CD8-positive, alpha-beta memory T cell (primary cell): ENCODE data around the gene MTA3. TPM values are rescaled to one million over a fixed set of nuclear protein-coding genes. Genes with fewer than 3 reads are reported as not detected.

Experiments used
- CTCF ChIA-PET: fragments of 350-600 bp; sonication (Branson Sonifier 250); formaldehyde crosslinking; loops from one replicate; lab custom pipeline; 2021; ENCODE audit warnings: antibody characterized with exemption; lab: Charles Lee
- POLR2A ChIA-PET: fragments of 350-600 bp; sonication (Branson Sonifier 250); formaldehyde crosslinking; loops from one replicate; lab custom pipeline; 2021; ENCODE audit warnings: antibody characterized with exemption; lab: Charles Lee
- DNase-seq, 5 donors: peaks; one replicate each; pipeline versions ENCODE4 v3.0.0 to v3.0.0-alpha.2; 2020 to 2022; ENCODE audit warnings: mixed read lengths in 1 of 5
- H3K27ac ChIP-seq: one replicate; pipeline ENCODE4 v1.7.0; 2013; ENCODE audit warnings: low read depth, mild to moderate bottlenecking, low read length, moderate library complexity
- H3K27me3 ChIP-seq: 2 replicates; pipeline ENCODE4 v1.7.0; 2013; ENCODE audit warnings: low read length, mild to moderate bottlenecking; ENCODE audit not compliant: insufficient read depth, poor library complexity, severe bottlenecking
- H3K36me3 ChIP-seq: 2 replicates; pipeline ENCODE4 v1.7.0; 2013; ENCODE audit warnings: mild to moderate bottlenecking, low read length, moderate library complexity; ENCODE audit not compliant: insufficient read depth
- H3K4me1 ChIP-seq: 2 replicates; pipeline ENCODE4 v1.7.0; 2013; ENCODE audit warnings: mild to moderate bottlenecking, low read length, moderate library complexity; ENCODE audit not compliant: insufficient read depth
- H3K4me3 ChIP-seq: 2 replicates; pipeline ENCODE4 v1.7.0; 2013; ENCODE audit warnings: mild to moderate bottlenecking, low read length
- H3K9me3 ChIP-seq: 2 replicates; pipeline ENCODE4 v1.7.0; 2013; ENCODE audit warnings: mild to moderate bottlenecking, low read length
- H3K27ac Mint-ChIP-seq, 8 donors: one replicate each; pipeline ENCODE4 v1.8.0; 2020 to 2021; ENCODE audit warnings: mixed read lengths in 8 of 8, mild to moderate bottlenecking in 6 of 8, inconsistent platforms in 3 of 8, moderate library complexity in 3 of 8
- H3K27me3 Mint-ChIP-seq, 2 donors: one replicate each; pipeline ENCODE4 v1.8.0; 2020 to 2021; ENCODE audit warnings: mixed read lengths in 2 of 2, mild to moderate bottlenecking in 1 of 2, moderate library complexity in 1 of 2
- H3K36me3 Mint-ChIP-seq, 3 donors: one replicate each; pipeline ENCODE4 v1.8.0; 2020 to 2021; ENCODE audit warnings: mixed read lengths in 3 of 3, inconsistent platforms in 1 of 3, mild to moderate bottlenecking in 1 of 3
- H3K4me1 Mint-ChIP-seq, 3 donors: one replicate each; pipeline ENCODE4 v1.8.0; 2020 to 2021; ENCODE audit warnings: mixed read lengths in 3 of 3, inconsistent platforms in 1 of 3, mild to moderate bottlenecking in 1 of 3
- H3K4me3 Mint-ChIP-seq, 7 donors: one replicate each; pipeline ENCODE4 v1.8.0; 2020 to 2021; ENCODE audit warnings: mixed read lengths in 7 of 7, mild to moderate bottlenecking in 6 of 7, moderate library complexity in 4 of 7, inconsistent platforms in 2 of 7
- H3K9me3 Mint-ChIP-seq, 5 donors: one replicate each; pipeline ENCODE4 v1.8.0; 2020 to 2022; ENCODE audit warnings: mixed read lengths in 5 of 5, mild to moderate bottlenecking in 3 of 5, moderate library complexity in 2 of 5, inconsistent platforms in 1 of 5
- polyA plus RNA-seq: library from polyadenylated mRNA; unstranded; fragments of 300-500 nt; fragmentation: Illumina TruSeq; gene quantifications from one replicate; pipeline ENCODE4 v1.2.3, GENCODE V29; 2021
- total RNA-seq, 2 experiments: library from RNA; stranded (reverse); gene quantifications; one replicate each; pipeline ENCODE4 v1.2.3, GENCODE V29; 2021

The MTA3 gene
- total and polyA plus RNA-seq, 3 experiments from 2014 or later = 7.9 to 24.1 (median 20.0) TPM

DNA sequence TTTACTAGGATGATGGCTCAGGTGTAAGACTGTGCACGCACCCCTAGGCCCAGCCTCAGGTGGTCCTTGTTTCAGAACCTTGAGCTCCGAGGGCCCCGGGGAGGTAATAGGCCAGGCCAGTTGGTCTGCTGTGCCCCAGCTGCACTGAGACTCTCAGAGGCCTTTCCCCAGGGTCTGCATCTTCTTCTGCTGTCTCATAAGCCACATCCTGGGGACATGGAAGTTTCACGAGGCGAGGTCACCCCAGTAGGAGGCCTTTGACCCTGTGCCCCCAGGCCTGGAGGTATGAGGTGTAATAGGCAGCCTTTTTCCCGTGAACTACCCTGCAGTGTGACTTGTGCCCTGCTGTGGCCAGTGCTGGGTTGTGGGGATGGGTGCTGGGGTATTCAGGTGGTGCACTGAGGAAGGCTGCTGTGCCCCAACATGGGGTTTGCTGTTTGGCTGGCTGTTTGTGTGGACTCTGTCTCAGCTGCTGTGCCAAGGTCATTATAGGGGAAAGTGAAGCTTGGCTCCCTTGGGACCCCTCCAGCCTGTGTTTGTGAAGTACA, 188.6 kb downstream of the MTA3 start:
- Histone ChIP-seq H3K4me3 (no peak overlapping the region), H3K27ac (no peak overlapping the region), H3K27me3 (no peaks in the 10 kb centered on the region), H3K36me3 (no peaks in the 10 kb centered on the region), H3K9me3 (no peaks in the 10 kb centered on the region), H3K4me1 (no peaks in the 10 kb centered on the region)
- H3K9me3 Mint-ChIP-seq = no peaks in the 10 kb centered on the region
- no peaks in the 10 kb centered on the region for H3K4me1 Mint-ChIP-seq
- H3K27ac Mint-ChIP-seq = no peak overlapping the region
- peaks cover 0 to 3% of the 10 kb centered on the region in 2 donors for H3K27me3 Mint-ChIP-seq
- peaks cover 0 to 36% (median 24%) of the 10 kb centered on the region in 3 donors for H3K36me3 Mint-ChIP-seq
- no peak overlapping the region for H3K4me3 Mint-ChIP-seq
- no peak for DNase-seq
- ChIA-PET POLR2A (no interaction called here), CTCF (no interaction called here)

DNA sequence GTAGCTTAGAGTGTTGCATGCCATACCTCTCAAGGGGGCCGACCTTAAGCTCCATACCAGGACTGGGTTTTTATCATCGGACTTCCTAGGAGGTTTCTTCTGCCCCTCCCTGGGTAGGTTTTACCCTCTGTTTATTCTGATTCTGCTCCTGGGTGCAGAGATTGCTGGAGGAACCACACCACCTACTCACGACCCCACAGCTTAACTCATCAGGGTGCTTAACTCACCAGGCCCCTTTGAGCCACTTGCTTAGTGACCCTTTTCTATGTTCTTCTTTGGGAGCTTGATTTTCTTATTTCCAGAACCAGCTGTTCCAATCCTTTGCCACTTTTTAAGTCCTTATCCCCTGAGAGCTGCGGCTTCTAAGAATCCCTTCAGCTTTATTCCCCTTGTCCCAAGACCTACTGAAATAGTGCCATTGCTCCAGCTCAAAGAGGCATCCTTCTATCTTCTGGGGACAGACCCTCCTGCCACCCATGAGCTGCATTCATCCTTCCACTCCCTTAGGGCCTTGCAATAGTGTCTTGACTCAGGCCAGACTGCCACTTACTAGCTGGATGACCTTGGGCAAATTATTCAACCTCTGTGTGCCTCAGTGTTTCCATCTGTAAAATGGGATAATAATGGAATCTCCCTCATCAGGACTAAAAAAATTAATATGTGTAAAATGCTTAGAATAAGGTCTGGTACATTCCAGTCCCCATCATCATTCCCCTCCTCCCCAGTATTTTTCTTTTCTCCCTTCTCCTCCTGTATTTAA, 189.7 kb downstream of the MTA3 start:
- no peak overlapping the region for H3K4me3 ChIP-seq
- H3K36me3 Mint-ChIP-seq = peaks cover 0 to 32% (median 21%) of the 10 kb centered on the region in 3 donors
- H3K27me3 ChIP-seq = no peaks in the 10 kb centered on the region
- ChIA-PET CTCF (interaction anchor here (1.1 kb wide), 1 partner anchor 16 kb away, joined by 3 read pairs; no protein-coding TSS in a partner anchor), POLR2A (no interaction called here)
- no peaks in the 10 kb centered on the region for H3K4me1 ChIP-seq
- H3K4me3 Mint-ChIP-seq = no peak overlapping the region
- H3K36me3 ChIP-seq = no peaks in the 10 kb centered on the region
- no peaks in the 10 kb centered on the region for H3K4me1 Mint-ChIP-seq
- DNase-seq = no peak
- H3K27ac Mint-ChIP-seq = no peak overlapping the region
- H3K27me3 Mint-ChIP-seq = peaks cover 0 to 3% of the 10 kb centered on the region in 2 donors
- no peak overlapping the region for H3K27ac ChIP-seq
- no peaks in the 10 kb centered on the region for H3K9me3 Mint-ChIP-seq
- H3K9me3 ChIP-seq = no peaks in the 10 kb centered on the region

DNA sequence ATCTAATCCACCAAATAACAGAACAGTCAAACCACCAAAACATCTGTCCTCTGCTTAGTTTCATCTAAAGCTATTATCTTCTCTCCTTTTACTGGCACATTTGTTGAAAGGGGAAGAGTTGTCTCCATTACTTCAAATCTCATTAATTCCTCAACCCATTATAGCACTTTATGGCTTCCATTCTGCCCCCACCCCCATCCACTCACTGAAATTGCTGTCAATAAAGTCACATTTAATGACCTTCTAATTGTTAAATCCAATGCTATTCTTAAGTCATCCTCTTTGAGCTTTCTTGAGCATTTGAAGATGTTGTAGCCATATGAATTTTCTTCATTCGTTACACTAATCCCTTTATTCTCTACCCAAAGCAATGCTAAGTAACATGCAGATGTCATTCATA, 190.3 kb downstream of the MTA3 start:
- Mint-ChIP-seq H3K27me3 (peaks cover 0 to 3% of the 10 kb centered on the region in 2 donors), H3K4me1 (no peaks in the 10 kb centered on the region), H3K9me3 (no peaks in the 10 kb centered on the region), H3K27ac (no peak overlapping the region), H3K36me3 (peaks cover 0 to 27% (median 19%) of the 10 kb centered on the region in 3 donors), H3K4me3 (no peak overlapping the region)
- Histone ChIP-seq H3K4me3 (no peak overlapping the region), H3K9me3 (no peaks in the 10 kb centered on the region), H3K27me3 (no peaks in the 10 kb centered on the region), H3K27ac (no peak overlapping the region), H3K36me3 (no peaks in the 10 kb centered on the region), H3K4me1 (no peaks in the 10 kb centered on the region)
- POLR2A ChIA-PET = no interaction called here
- CTCF ChIA-PET = no interaction called here
- DNase-seq = no peak

DNA sequence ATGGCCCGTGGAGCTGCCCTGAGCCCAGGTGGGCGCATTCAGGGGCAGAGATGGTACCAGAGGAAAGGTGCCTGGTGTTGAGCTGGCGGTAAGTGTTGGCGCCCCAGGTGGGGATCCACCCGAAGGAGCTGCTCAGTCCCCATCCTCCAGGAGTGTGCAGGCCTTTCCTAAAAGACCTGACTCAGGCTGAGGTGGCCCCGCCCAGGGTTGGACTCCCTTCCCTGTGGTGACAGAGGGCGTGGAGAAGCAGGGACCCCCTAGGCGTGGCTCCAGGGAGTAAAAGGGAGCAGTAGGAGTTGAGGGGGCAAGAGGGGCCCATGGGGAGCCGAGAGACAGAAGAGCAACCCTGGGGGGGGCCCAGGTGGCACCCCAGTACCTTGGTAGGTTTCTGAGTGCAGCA, 193.1 kb downstream of the MTA3 start:
- Histone ChIP-seq H3K9me3 (no peaks in the 10 kb centered on the region), H3K4me1 (no peaks in the 10 kb centered on the region), H3K27me3 (no peaks in the 10 kb centered on the region), H3K36me3 (no peaks in the 10 kb centered on the region), H3K27ac (no peak overlapping the region), H3K4me3 (no peak overlapping the region)
- POLR2A ChIA-PET = no interaction called here
- H3K27me3 Mint-ChIP-seq = peaks cover 0 to 3% of the 10 kb centered on the region in 2 donors
- peaks cover 0 to 13% (median 12%) of the 10 kb centered on the region in 3 donors for H3K36me3 Mint-ChIP-seq
- no peak overlapping the region for H3K27ac Mint-ChIP-seq
- CTCF ChIA-PET = no interaction called here
- no peak for DNase-seq
- H3K9me3 Mint-ChIP-seq = no peaks in the 10 kb centered on the region
- no peaks in the 10 kb centered on the region for H3K4me1 Mint-ChIP-seq
- H3K4me3 Mint-ChIP-seq = no peak overlapping the region

DNA sequence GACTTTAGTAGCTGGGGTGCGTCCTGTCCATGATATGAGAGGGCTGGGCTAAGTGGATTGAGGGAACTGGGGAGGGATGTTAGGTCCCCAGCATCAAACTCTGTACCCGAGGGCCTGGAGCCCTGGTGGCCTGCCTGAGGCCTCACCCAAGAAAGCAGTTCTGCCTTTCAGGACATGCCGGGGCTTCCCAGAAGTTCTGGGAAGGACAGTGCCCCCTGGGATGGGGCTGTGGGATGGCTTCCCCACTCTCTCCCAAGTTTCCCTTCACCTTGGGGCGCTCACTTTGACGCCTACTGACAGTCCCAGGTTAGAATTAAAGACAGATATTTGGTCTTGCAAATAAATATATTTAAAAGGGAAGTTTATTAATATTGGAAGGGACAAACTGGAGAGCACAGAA, 193.7 kb downstream of the MTA3 start:
- Histone ChIP-seq H3K27me3 (no peaks in the 10 kb centered on the region), H3K27ac (no peak overlapping the region), H3K4me1 (no peaks in the 10 kb centered on the region), H3K36me3 (no peaks in the 10 kb centered on the region), H3K4me3 (no peak overlapping the region), H3K9me3 (no peaks in the 10 kb centered on the region)
- POLR2A ChIA-PET = no interaction called here
- H3K36me3 Mint-ChIP-seq = peaks cover 0 to 13% (median 11%) of the 10 kb centered on the region in 3 donors
- no peaks in the 10 kb centered on the region for H3K9me3 Mint-ChIP-seq
- DNase-seq = no peak
- no peaks in the 10 kb centered on the region for H3K4me1 Mint-ChIP-seq
- no peak overlapping the region for H3K27ac Mint-ChIP-seq
- no peak overlapping the region for H3K4me3 Mint-ChIP-seq
- CTCF ChIA-PET = no interaction called here
- peaks cover 0 to 3% of the 10 kb centered on the region in 2 donors for H3K27me3 Mint-ChIP-seq

DNA sequence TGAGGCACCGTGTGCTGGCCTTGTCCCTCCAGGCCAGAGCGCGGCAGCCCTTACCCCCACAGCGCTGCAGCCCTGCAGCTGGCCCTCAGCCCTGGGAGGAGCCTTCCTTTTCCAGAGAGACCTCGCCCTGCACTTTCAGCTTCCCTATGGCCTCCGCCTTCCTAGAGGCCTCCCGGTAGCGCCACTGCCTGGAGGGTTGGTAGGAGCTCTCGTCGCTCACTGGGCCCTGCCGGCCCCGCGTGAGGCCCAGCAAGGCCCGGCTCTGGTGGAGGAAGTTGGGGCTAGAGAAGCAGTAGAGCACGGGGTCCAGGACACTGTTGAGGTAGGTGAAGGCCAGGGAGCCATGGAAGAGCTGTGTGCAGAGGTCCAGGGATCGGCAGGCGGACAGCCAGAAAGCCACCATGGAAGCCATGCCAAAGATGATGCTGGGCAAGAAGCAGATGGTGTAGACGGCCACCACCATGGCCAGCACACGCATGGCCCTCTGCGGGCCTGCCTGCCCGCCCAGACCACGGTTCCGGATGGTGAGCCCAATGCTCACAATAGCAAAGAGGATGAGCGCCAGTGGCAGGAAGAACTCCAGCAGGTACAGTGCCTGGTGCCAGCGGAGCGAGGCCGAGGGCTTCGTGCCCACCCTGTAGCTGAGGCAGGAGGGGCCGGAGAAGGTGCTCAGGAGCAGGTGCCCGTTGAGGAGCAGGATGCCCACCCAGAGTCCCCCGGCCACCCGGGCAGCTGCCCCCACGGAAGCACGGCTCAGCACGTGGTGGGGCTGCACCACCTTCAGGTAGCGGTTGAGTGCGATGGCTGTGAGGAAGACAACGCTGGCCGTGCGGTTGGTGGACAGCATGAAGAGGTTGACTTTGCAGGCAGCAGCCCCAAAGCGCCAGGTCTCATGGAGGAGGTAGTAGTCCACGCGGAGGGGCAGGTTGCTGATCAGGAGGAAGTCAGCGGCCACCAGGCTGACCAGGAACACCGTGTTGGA, 194.7 kb downstream of the MTA3 start:
- peaks cover 0 to 13% (median 8%) of the 10 kb centered on the region in 3 donors for H3K36me3 Mint-ChIP-seq
- Histone ChIP-seq H3K27me3 (no peaks in the 10 kb centered on the region), H3K36me3 (no peaks in the 10 kb centered on the region), H3K27ac (no peak overlapping the region), H3K4me1 (no peaks in the 10 kb centered on the region), H3K9me3 (no peaks in the 10 kb centered on the region), H3K4me3 (no peak overlapping the region)
- peak overlapping the region in 2 of 8 donors; percentile 66 to 96 for H3K27ac Mint-ChIP-seq
- H3K4me3 Mint-ChIP-seq = no peak overlapping the region
- ChIA-PET POLR2A (no interaction called here), CTCF (no interaction called here)
- H3K4me1 Mint-ChIP-seq = no peaks in the 10 kb centered on the region
- H3K9me3 Mint-ChIP-seq = no peaks in the 10 kb centered on the region
- no peak for DNase-seq
- H3K27me3 Mint-ChIP-seq = peaks cover 0 to 3% of the 10 kb centered on the region in 2 donors

DNA sequence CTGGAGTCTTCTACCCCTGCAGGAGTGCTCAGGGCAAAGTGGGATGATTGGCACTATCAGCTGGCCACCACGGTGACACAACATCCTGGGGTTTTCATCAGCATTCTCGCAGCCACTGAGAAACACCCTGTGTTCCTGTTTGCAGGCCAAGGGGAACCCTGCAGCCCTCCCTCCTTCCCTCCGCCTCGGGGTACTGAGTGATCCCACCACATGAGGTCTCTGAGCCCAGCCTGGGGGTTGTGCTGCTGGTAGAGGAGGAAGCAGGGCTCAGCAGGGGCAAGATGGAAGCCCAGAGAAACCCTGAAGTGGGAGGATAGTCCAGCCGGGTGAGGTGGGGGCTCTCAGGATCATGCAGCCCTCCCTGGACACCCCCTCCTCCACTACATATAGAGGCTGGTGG, 195.7 kb downstream of the MTA3 start, which contains the start of gene OXER1:
Gene OXER1, minus strand, starts transcription at position 40 of the 400 bp plus-strand sequence. CDS start 73 bp downstream, outside the sequence.
- H3K9me3 ChIP-seq = no peaks in the 10 kb centered on the region
- no peaks in the 10 kb centered on the region for H3K4me1 ChIP-seq
- ChIA-PET CTCF (no interaction called here), POLR2A (no interaction called here)
- no peak within 1 kb of the TSS for H3K27ac ChIP-seq
- Mint-ChIP-seq H3K27me3 (peaks cover 0 to 3% of the 10 kb centered on the region in 2 donors), H3K4me1 (no peaks in the 10 kb centered on the region), H3K36me3 (peaks cover 0 to 8% (median 4%) of the 10 kb centered on the region in 3 donors), H3K27ac (peak within 1 kb of the TSS in 3 of 8 donors; percentile 54 to 96 (median 66)), H3K9me3 (no peaks in the 10 kb centered on the region), H3K4me3 (no peak within 1 kb of the TSS)
- no peaks in the 10 kb centered on the region for H3K36me3 ChIP-seq
- no peaks in the 10 kb centered on the region for H3K27me3 ChIP-seq
- no peak for DNase-seq
- no peak within 1 kb of the TSS for H3K4me3 ChIP-seq
